Activated naive CD8-positive, alpha-beta T cell (primary cell): ENCODE measurements around the gene NPLOC4.

Source experiments
- H3K27ac Mint-ChIP-seq: one replicate; pipeline ENCODE4 v1.8.0; 2021; ENCODE audit warnings: mixed read lengths
- H3K27me3 Mint-ChIP-seq: one replicate; pipeline ENCODE4 v1.8.0; 2021; ENCODE audit warnings: mixed read lengths
- H3K36me3 Mint-ChIP-seq: one replicate; pipeline ENCODE4 v1.8.0; 2021; ENCODE audit warnings: mixed read lengths
- H3K4me1 Mint-ChIP-seq: one replicate; pipeline ENCODE4 v1.8.0; 2021; ENCODE audit warnings: low read depth, mixed read lengths
- H3K4me3 Mint-ChIP-seq: one replicate; pipeline ENCODE4 v1.8.0; 2021; ENCODE audit warnings: mild to moderate bottlenecking, mixed read lengths
- H3K9me3 Mint-ChIP-seq: one replicate; pipeline ENCODE4 v1.8.0; 2021; ENCODE audit warnings: low read depth, mixed read lengths

NPLOC4 gene

DNA sequence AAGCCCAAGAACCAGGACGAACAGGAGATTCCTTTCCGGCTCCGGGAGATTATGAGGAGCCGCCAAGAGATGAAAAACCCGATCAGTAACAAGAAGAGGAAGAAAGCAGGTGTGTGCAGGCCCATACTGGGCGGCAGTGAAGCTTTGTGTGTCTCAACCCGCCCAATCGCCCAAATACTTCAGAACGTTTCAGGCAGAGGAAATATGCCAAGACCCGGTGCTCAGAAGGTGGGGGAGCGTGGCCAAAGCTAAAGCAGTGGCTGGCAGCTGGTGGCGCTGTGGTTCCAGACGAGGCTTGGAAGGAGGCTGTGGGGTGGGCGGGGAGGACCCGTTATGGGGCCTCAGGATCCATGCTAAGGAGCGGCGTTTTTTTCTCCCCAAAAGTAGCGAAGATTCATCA, 30.8 kb upstream of the NPLOC4 start:
- H3K27me3 Mint-ChIP-seq, result no peaks in the 10 kb centered on the region
- H3K9me3 Mint-ChIP-seq, result no peaks in the 10 kb centered on the region
- peak overlapping the region; percentile 96 for H3K4me3 Mint-ChIP-seq
- H3K4me1 Mint-ChIP-seq, result peaks cover 30% of the 10 kb centered on the region
- H3K27ac Mint-ChIP-seq, result peak overlapping the region; percentile 66
- H3K36me3 Mint-ChIP-seq, result no peaks in the 10 kb centered on the region

DNA sequence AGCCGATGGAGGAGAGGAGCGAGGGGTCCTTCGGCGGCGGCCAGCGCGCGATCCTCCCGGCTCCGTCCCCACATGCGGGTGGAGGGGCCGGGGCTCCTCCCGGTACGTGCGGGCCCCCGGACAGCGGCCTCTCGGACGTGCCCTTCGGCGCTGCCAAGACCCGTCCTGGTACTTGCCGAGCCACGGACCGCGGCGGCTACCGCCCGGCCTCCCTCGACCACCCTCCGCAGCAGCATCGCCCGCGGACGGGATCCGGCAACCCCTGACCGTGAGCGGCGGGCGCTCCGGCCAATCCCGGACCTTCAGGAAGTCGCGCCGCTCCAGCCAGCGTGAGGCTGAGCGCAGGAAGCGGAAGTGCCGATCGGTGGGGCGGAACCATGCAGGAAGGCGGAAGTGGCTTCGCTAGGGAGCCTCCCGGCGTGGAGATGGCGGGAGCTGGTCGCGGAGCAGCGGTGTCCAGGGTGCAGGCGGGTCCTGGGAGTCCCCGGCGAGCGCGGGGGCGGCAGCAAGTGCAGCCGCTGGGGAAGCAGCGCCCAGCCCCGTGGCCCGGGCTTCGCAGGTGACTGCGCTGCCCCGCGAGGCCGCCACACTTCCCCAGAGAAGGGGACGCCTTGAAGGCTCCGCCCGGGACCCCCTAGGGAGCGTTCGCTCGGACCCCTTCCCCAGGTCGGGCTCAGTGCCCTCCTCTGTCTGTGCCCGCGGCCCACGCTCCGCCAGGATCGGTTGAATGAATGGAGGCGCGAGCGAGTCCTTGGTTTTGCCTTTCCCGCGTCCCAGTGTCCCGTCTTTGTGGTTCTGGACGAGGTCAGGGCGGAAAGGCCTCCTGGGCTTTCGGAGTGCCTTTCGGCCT, 29.7 kb upstream of the NPLOC4 start, which contains the start of the genes CCDC137 and OXLD1:
Gene CCDC137, plus strand, starts transcription at position 396 of the 850 bp plus-strand sequence. Its CDS starts 30 bp downstream, at position 426.
Gene OXLD1, minus strand, starts transcription at position 264 of the 850 bp plus-strand sequence. Its CDS starts 28 bp downstream, at position 236.
- no peaks in the 10 kb centered on the region for H3K36me3 Mint-ChIP-seq
- H3K27ac Mint-ChIP-seq, result peak within 1 kb of the TSS; percentile 99
- H3K4me3 Mint-ChIP-seq, result peak within 1 kb of the TSS; percentile 96
- no peaks in the 10 kb centered on the region for H3K9me3 Mint-ChIP-seq
- H3K27me3 Mint-ChIP-seq, result no peaks in the 10 kb centered on the region
- H3K4me1 Mint-ChIP-seq, result peaks cover 35% of the 10 kb centered on the region

DNA sequence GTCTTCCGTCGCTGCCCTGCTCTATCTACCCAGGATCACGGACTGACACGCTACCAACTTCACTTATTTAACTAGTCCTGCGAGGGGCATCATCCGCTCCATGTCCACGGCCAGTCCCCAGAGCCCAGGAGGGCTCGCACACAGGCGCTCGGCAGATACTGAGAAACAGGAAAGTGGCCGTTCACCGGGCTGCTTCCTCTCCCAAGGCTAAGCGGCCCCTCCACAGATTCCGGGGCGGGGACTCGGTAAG, 29.1 kb upstream of the NPLOC4 start:
- Mint-ChIP-seq H3K4me1 (peaks cover 34% of the 10 kb centered on the region), H3K27me3 (no peaks in the 10 kb centered on the region), H3K4me3 (peak overlapping the region; percentile 96), H3K27ac (peak overlapping the region; percentile 99), H3K36me3 (no peaks in the 10 kb centered on the region), H3K9me3 (no peaks in the 10 kb centered on the region)

DNA sequence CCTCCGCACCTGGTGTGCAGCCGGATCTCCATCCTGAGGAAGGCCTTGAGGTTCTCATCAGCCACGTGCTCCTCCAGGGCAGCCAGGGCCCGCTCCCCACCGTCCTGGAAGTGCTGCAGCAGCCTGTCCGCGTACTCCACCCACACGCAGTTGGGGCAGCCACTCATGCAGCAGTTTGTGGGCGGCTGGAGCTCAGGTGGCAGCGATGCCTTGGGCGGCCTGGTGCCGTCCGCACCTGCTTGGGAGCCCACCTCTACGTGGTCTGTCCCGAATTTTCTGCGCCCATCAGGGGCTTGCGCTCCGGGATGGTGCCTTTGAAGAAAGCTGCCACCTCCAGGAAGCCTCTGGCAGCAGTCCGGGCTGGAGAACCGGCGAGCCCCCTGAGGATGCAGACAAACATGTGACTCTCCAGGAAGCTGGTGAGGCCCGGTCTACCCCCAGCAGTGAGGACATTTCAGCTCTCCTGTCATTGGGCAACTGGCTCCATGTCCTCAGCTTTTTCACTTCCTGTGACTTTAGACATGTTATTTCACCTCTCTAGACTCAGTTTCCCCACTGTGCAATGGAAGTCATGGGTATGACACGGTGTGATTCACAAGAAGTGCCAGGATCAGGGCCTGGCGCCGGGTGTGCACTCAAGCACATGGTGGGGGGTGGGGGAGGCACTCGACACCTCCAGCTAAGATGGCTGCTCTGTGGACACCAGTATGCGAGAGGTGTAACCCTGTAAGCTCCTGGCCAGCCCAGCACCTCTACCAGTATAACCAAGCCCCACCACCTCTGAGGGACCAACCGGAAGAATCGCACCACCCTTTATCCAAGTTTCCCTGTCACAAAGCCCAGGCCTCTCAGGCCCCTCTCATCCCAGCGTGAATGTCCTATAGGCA, 28.5 kb upstream of the NPLOC4 start:
- Mint-ChIP-seq H3K27ac (peak overlapping the region; percentile 99), H3K4me1 (peaks cover 34% of the 10 kb centered on the region), H3K27me3 (no peaks in the 10 kb centered on the region), H3K9me3 (no peaks in the 10 kb centered on the region), H3K36me3 (no peaks in the 10 kb centered on the region), H3K4me3 (peak overlapping the region; percentile 96)

DNA sequence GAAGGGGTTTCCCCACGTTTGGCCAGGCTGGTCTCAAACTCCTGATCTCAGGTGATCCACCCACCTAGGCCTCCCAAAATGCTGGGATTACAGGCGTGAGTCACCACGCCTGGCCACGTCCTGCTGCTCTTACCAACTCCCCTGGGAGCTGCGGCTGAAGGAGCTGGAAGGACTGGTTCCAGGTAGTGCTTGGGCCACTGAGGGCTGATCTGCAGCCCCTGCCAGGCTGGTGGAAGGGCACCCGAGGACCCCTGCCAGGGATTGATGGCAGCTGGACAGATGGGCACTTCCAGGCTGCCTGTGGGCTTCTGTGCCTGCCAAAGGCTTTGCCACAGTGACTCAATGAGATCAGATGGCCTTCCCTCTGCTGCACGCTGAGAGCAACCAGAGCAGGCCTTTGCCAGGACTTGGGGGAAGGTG, 27.1 kb upstream of the NPLOC4 start:
- H3K4me3 Mint-ChIP-seq, result peak overlapping the region; percentile 96
- H3K36me3 Mint-ChIP-seq, result no peaks in the 10 kb centered on the region
- peak overlapping the region; percentile 81 for H3K27ac Mint-ChIP-seq
- H3K4me1 Mint-ChIP-seq, result peaks cover 34% of the 10 kb centered on the region
- H3K9me3 Mint-ChIP-seq, result no peaks in the 10 kb centered on the region
- no peaks in the 10 kb centered on the region for H3K27me3 Mint-ChIP-seq

DNA sequence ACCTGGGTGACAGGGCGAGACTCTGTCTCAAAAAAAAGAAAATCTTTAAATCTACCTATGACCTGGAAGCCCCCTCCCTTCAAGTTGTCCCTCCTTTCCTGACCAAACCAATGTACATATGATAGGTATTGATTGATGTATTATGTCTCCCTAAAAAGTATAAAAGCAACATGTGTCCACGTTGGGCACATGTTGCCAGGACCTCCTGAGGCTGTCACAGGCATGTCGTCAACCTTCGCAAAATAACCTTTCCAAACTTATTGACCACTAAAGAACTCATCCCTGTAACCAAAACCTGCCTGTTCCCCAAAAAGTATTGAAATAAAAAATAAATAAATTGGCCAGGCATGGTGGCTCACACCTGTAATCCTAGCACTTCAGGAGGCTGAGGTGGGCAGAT, 25.1 kb upstream of the NPLOC4 start:
- Mint-ChIP-seq H3K4me1 (peaks cover 22% of the 10 kb centered on the region), H3K36me3 (no peaks in the 10 kb centered on the region), H3K4me3 (no peak overlapping the region), H3K27me3 (no peaks in the 10 kb centered on the region), H3K9me3 (no peaks in the 10 kb centered on the region), H3K27ac (peak overlapping the region; percentile 81)

DNA sequence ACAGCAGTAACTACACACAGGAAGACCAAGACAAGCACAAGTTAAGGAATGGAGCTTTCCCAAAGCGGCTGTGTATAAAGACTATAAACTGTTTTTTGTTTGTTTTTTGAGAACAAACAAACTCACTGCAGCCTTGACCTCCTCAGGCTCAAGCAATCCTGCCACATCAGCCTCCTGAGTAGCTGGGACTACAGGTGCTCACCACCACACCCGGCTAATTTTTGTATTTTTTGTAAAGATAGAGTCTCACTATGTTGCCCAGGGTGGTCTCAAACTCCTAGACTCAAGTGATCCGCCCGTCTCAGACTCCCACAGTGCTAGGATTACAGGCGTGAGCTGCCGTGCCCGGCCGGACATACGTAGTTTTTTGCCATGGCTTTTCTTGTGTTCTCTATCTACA, 23.5 kb upstream of the NPLOC4 start:
- no peaks in the 10 kb centered on the region for H3K27me3 Mint-ChIP-seq
- H3K4me1 Mint-ChIP-seq, result peaks cover 13% of the 10 kb centered on the region
- no peaks in the 10 kb centered on the region for H3K36me3 Mint-ChIP-seq
- no peak overlapping the region for H3K4me3 Mint-ChIP-seq
- no peak overlapping the region for H3K27ac Mint-ChIP-seq
- no peaks in the 10 kb centered on the region for H3K9me3 Mint-ChIP-seq

DNA sequence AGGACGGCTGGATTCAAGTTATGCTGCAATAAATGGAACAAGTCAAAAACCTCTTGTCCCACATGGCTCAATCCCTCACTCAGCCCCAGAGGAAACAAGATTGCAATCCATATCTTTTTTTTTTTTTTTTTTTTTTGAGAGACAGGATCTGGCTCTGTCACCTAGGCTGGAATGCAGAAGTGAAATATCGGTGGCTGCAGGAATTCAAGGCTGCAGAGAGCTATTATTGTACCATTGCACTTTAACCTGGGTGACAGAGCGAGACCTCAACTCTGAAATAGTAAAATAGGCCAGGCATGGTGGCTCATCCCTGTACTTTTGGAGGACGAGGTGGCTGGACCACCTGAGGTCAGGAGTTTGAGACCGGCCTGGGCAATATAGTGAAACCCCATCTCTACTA, 22.1 kb upstream of the NPLOC4 start:
- no peaks in the 10 kb centered on the region for H3K9me3 Mint-ChIP-seq
- H3K27ac Mint-ChIP-seq, result no peak overlapping the region
- no peak overlapping the region for H3K4me3 Mint-ChIP-seq
- H3K4me1 Mint-ChIP-seq, result peaks cover 8% of the 10 kb centered on the region
- no peaks in the 10 kb centered on the region for H3K36me3 Mint-ChIP-seq
- no peaks in the 10 kb centered on the region for H3K27me3 Mint-ChIP-seq

DNA sequence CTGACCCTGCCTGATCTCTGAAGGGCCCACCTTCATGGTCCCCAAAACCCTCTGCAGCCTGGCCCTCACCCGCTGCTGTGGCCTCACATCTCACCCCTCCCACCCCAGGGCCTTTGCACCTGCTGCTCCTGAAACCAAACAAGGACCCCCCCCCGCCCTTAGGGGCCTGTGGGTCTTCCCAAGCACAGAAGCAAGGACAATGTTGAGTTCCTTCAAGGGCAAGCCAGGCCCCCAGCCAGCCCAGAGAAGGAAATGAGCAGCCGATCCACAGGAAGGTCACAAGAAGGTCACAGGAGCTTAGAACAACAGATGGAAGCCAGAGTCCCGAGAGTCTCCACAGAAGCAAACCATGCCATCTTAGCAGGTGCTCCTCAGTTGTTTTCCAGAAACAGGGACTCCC, 19.9 kb upstream of the NPLOC4 start:
- Mint-ChIP-seq H3K36me3 (no peaks in the 10 kb centered on the region), H3K9me3 (no peaks in the 10 kb centered on the region), H3K27me3 (peaks cover 1% of the 10 kb centered on the region), H3K27ac (no peak overlapping the region), H3K4me1 (peaks cover 5% of the 10 kb centered on the region), H3K4me3 (no peak overlapping the region)

DNA sequence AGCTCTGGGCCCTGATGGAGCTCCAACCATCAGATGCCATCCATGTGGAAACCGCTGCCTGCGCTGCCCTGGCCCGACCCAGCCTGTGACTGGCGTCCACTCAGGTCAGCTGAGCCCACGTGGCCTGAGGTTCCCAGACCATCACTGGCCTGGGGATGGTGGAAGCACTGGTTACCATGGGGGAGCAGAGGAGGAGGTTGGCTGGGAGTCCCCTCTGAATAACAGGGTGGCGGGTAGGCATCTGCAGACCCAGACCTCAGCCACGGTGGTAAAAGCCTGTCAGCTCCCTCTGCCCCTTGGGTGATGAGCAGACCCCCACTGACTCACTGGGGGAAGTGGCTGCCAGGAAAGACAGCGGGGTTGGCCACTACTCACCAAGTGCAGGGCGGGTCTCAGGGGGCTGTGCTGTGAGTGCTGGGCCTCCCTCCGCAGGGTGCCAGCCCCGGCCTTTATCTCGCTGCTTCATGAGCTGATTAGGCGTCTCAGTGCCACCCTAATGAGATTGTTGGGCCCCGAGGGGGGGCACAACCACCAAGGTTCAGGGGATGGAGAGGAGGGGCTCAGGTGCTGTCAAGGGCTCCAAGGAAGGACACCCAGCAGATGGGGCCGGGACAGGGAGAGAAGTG, 19.3 kb upstream of the NPLOC4 start, which contains the start of gene PDE6G:
Gene PDE6G, minus strand, starts transcription at position 425 of the 626 bp plus-strand sequence. CDS start 3,237 bp downstream, outside the sequence.
- Mint-ChIP-seq H3K9me3 (no peaks in the 10 kb centered on the region), H3K36me3 (no peaks in the 10 kb centered on the region), H3K27ac (no peak within 1 kb of the TSS), H3K4me1 (peaks cover 7% of the 10 kb centered on the region), H3K27me3 (peaks cover 3% of the 10 kb centered on the region), H3K4me3 (no peak within 1 kb of the TSS)

DNA sequence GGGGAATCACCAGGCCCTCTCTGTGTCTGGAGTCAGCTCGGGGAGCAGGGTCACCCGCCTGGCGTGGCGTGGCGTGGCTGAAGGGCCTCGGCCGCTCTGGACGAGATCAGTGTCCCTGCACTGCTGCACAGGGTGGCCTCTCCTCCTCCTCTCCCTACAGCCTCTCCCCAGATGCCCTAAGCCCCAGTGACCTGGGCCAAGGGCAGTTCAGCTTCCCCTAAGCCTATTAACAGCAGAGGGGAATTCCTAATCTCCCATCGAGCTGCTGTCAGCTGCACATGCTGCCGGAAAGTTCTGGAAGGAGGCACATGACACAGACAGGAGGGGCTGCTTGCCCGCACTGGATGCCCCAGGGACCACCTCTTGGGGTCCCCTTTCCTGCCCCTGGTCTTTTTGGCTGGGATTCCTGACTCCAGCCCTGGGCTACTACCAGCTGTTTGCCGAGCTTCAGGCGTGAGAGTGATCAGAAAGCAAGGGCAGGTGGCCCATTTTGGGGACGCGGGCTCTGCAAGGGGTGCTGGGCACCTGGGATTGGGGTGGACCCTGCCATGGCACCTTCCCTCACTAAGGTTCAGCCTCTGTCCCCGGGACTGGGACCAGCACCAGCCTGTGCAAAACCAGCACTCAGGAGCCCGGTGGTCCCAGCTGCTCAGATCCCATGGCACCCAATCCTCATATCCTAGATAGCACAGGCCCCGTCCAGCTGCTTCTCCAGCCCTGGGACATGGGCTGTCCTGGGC, 18.6 kb upstream of the NPLOC4 start:
- Mint-ChIP-seq H3K27ac (no peak overlapping the region), H3K36me3 (no peaks in the 10 kb centered on the region), H3K4me3 (no peak overlapping the region), H3K27me3 (peaks cover 3% of the 10 kb centered on the region), H3K4me1 (peaks cover 7% of the 10 kb centered on the region), H3K9me3 (no peaks in the 10 kb centered on the region)

DNA sequence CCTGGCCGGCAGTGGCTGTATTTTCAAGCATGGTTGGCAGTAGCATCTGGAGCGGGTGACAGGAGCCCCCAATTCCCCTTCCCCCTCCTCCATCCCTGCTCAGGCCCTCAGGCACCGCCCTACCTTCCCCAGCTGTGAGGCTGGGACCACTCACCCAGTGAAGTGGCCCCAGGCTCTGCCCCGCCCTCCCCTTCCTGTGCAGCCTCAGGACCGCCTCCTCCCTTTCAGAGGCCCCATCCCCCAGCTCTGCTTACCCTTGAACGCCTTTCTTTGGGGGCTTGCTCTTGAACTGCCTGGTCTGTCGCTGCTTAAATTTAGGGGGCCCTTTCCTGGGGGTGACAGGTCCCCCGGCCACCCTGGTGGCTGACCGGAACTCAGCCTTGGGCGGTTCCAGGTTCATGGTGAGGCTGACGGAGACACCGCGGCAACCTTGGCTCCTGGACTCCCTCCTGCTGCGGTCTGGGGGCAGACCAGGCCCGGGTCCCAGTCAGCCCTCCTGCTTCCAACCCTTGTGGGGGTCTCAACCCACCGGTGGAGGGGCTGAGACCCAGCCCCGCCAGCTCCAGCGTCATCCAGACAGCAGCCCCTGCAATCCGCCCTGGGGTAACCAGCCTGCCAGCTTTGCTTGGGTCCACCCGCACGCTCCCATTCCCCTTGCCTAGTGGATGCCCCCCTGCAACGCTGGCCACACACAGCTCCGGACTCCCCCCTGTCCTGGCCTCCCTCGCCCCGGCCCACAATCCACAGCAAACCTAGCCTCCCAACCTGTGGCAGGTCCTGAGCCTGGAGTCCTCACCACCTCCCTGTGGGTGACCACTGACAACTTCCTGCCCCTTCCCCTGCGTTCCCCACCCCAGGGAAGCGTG, 16.2 kb upstream of the NPLOC4 start:
- Mint-ChIP-seq H3K9me3 (no peaks in the 10 kb centered on the region), H3K27me3 (peaks cover 8% of the 10 kb centered on the region), H3K4me1 (peaks cover 7% of the 10 kb centered on the region), H3K4me3 (peak overlapping the region; percentile 79), H3K36me3 (no peaks in the 10 kb centered on the region), H3K27ac (no peak overlapping the region)

DNA sequence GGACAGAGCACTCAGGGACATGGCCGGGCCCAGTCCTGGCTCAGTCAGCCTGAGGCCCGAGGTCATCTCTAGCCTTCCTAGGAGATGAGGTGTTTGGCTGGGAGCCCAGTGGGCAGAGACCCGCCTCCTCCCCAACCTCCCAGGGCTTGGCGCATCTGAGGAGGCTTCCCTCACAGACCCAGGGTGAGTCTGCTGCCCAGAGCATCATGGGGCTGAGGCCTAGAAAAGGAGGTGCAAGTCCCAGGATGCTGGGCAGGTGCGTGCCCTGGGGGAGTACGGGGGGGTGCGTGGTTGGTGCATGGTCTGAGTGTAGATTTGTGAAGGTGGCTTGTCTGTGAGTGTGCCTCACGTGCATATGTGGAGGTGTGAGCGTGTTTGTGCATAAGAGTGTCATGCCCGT, 14.8 kb upstream of the NPLOC4 start:
- Mint-ChIP-seq H3K27me3 (peaks cover 11% of the 10 kb centered on the region), H3K27ac (no peak overlapping the region), H3K4me1 (peaks cover 7% of the 10 kb centered on the region), H3K9me3 (no peaks in the 10 kb centered on the region), H3K36me3 (no peaks in the 10 kb centered on the region), H3K4me3 (peak overlapping the region; percentile 6)
